HG03280 (cell line): Measurements from ENCODE around the gene NOS3.

Source experiments
- ATAC-seq: cut with Tn5 transposase; IDR thresholded peaks from one replicate; pipeline ENCODE4 v1.9.1; 2021; ENCODE audit warnings: mild to moderate bottlenecking, moderate library complexity; ENCODE audit not compliant: unreplicated experiment

The NOS3 gene

DNA sequence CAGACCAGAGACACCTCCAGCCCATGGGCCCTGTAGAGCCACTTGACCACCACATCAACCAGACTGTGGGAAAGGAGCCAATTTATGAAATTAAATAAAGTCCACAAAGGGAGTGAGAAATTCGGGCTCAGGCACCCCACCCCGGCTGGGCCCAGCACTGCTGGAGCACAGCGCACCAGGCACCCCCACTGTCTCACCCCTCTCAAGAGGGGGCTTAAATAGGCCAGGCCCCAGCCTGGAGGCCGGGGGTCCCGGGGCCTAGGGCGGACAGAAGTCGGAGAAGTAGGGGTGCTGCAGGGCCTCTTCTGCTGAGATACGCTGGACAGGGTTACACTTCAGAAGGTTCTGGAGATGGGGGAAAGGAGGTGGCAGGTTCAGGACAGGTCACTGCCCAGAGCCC lies 62.9 kb downstream of the NOS3 start:
- ATAC-seq = no peak

DNA sequence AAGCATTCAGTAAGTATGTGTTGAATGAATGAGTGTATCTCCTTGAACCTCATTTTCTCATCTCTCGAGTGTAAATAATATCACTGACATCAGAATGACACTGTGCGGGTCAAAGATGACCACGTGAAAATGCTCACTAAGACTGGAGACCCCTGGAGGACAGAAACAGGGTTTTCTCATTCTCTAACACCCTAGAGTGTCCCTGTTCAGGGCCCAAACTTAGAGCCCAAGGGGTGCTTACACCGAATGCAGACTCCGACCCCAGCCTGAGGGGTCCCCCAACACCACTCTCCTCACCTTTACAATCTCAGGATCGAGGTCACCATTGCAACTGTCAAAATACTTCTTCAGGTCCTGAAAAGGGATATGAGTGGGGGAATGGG lies 65.5 kb downstream of the NOS3 start:
- ATAC-seq = no peak

DNA sequence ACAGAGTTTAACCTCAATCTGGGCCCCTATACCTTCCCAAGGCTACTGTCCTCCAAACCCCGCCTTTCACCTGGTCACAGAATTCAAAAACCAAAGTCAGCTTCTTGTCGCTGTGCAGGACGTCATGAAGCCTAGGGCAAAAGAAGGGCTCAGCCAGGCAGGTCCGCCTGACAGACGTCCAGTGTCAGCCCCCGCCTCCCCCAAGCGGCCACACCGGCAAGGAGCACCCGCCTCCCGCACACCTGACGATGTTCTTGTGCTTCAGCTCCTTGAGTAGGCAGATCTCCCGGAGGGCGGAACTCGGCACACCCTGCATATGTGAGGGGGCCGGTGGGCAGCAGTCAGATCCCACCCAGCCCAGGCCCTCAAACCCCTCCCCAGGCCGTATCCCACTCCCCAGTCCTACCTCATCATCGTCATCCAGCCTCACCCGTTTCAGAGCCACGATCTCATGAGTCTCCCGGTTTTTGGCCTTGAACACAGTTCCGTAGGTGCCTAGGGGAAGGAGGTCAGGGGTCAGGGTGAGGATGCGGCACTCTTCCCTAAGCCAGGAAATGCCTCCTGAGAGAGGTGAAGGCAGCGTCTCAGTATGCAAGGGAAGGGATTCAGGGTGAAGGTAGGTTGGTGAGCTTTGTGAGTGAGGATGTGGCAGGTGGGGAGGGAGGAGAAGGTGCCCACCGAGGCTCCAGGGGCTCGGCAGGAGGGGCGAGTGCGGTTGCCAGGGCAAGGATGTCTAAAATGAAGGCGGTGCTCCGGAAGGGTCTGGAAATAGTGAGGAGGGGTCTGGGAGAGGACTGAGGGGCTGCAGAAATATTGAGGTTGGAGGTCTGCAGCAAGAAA lies 66.1 kb downstream of the NOS3 start:
- ATAC-seq = no peak

DNA sequence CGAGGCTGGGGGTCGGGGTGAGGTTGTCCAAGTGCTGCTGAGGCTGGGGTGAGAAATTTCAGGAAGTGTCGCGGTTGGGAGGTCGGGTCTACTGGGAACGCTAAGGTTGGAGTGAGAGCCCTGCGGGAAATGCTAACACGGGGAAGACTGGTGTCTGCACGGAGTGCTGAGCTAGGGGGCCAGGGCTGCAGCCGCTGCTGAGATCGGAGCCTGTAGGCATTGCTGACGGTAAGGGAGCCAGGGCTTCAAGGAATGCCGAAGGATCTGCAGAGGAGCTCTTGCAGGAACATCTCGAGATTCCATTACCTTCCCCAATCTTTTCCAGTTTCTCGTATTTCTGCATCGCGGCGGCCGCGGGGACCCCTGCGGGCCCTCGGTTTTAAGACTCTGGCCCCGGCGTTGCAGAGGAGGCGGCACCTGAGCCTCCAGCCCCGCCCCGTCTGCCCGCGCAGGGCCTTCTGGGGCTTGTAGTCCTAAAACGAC lies 66.7 kb downstream of the NOS3 start, which contains the start of gene CDK5:
Gene CDK5 (minus strand): TSS at position 392 of the 483 bp plus-strand sequence. CDS start 49 bp downstream, at position 343.
- ATAC-seq = peak; percentile 7

DNA sequence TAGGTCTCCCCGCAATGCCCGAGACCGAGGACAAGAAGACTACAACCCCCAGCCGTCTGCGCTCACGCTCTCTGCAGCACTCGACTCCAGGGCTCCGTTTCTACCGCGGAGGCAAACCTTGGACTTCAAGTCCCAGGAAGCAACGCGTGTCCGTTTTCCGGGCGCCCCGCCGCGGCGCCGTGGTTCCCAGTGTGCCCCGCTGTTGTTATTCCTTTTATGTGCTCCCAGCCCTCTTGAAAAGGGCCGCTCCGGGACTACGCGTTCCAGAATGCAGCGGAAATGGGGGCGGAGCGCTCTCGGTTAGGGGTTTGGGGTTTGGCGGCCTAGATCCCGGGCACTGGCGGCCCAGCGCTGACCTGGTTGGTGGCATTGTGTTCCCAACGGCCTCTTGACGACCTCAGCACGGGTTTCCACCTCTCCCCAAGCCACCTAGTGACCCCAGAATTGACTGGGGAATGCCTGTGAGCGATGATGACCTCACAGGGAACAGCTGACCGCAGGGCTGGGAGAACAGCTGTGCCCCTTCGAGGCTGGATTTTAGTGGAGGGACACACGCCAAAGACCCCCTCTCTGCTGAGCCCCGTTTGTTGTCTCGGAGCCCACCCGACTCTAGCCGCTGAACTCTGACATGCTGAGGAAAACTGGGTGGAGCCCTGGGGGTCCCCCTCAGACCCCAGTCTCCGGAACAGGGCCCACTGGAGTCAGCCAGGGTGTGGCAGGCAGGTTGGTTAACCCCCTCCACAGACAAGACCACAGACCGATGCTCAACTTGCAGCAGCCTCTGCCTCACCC lies 67.4 kb downstream of the NOS3 start:
- ATAC-seq = peak; percentile 88

DNA sequence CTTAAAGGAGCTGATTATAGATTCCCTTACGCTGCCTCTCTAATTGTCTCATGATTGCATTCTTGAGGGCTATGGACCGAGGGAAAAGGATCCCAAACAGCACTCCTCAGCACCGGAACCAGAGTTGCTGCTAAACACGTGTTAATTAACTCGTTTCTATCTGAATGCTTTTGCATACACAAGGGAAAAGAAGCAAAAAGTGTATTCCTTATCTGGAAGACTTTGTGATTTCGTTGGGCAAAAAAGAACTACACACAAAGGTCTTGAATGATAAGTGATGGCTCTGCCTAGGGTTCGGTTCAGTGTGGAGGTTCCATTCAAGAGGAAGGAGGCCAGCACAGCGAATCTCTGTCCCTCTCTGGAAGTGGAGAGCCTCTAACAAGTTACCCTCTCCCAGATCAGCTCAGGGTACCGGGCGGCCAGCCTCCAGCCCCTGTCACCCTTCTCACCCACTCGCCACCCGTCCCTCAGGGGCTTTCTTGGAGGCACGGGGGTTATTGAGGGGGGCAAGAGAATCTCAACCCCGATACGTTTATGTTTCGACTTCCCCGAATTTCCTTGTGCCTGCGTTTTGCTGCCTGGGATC lies 68.1 kb downstream of the NOS3 start:
- no peak for ATAC-seq

DNA sequence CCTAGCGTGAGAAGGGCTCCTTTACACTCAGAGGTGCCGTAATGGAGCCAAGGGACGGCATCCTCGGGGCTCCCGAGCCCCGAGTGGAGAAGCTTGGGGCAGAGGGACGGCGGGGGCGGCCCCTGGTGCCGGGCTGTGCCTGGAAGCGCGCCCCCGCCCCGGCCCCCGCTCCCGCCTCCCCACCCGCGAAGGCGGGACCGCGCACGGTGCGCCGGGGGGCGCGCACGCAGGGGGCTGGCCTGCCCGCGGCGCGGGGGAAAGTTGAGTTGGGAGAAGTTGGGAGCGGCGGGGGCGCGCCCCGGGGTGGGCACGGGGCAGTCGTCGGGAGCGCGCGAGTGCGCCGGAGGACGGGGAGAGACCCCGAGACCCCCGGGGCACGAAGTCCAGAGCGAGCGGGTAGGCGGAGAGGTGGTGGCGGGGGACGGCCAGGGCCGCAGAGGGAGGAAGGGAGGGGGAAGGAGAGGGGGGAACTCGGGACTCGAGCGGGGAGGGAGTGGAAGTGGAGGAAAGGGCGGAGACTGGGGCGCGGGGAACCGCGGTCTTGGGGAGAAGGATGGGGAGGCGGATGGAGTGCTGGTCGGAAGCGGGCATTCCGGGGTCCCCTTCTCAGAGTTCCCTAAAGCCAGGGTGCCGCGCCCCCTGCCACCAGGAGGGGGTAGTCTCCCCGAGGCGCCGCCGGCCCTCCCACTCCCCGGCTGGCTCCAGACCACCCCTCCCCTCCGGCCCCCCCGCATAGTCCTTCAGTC lies 68.7 kb downstream of the NOS3 start, which contains the start of gene SLC4A2:
Gene SLC4A2 (plus strand): TSS at position 223 of the 746 bp plus-strand sequence. CDS start 2,399 bp downstream, outside the sequence.
- peak; percentile 32 for ATAC-seq

DNA sequence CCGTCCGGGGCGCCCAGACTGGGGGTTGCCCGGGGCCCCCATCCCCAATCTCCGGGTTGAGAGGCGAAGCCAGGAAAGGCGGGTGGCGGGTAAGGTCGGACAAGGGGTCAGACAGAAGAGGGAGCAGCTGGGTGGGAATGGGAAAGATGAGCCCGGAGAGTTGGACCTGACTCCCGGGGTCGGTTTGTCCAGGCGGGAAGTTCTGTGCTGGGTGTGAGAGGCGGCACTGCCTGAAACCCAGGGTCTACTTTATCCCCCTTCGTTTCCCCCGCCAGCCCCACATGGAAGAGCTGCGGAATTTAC lies 69.2 kb downstream of the NOS3 start:
- no peak for ATAC-seq

DNA sequence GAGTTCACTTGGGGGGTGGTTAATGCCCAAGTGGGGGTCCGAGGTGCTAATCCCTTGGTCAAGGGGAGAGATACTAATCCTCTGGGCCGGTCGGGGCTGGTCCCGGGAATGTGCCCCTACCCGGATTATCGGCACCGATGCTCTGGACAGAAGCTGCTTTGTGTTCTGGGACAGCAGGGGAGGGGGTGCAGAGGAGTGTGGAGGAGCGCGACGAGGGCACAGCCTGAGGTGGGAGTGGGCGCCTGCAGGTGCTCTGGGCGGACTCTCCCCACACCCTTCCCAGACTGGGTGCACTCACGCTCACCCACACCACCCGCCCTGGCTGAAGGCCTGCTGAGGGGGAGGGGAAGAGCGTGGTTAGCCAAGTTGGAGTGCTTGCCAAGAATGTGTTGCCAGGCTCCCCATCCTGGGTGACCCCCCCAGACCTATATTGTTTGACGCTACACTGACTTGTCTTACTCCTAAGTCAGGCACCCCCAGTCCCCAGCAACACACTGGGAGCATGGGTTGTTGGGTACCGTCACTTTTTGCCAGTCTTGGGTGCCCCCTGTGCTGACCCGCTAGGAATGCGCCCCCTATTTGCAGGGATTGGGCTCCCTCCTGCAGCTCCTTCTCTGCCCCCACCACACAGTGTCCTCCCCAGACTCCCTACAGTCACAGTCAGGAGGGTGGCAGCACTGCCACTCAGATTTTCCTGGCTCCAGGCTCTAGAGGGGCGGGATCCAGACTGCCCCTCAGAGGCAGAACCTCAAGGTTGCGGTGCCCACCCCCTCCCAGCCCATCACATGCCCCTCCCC lies 69.8 kb downstream of the NOS3 start:
- no peak for ATAC-seq

DNA sequence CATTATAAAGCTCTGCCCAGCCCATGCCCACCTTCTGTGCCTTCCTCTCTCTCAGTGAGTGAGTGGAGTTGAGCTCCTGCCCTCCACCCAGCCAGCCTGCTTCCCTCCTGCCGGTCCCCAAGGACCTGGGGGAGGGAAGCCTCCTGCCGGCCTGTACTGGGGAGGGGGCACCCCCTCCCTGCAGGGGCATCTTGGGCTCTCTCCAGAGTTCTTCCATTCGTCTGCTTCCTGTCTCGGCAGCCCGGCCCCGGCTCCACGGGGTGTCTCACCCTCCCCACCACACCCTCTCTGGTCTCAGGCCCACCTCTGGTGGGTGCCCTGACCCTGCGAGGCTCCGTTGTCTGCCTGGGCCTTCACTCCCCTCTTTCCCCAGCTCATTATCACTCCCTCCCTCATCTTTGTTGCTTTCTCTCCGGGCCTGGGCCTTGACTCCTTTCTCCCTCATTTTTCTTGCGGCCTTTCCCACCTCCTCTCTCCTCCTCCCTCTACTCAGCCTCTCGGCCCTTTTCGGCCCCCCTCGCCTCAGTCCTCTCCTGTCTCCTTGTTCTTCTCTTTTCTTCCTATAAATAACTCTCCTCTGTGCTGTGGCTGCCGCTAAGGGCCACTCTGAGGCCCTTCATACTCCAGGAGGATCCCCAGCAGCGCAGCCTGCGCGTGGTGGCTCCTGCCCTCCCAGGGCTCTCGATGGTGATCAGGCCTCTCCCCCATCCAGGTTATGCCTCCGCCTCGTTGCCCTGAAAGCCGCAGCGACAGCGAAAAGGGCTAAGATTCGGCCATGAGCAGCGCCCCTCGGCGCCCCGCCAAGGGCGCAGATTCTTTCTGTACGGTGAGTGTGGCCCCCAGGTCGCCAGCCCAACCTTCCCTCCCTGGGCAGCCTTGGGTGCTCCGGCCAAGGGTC lies 70.6 kb downstream of the NOS3 start:
- ATAC-seq = no peak

DNA sequence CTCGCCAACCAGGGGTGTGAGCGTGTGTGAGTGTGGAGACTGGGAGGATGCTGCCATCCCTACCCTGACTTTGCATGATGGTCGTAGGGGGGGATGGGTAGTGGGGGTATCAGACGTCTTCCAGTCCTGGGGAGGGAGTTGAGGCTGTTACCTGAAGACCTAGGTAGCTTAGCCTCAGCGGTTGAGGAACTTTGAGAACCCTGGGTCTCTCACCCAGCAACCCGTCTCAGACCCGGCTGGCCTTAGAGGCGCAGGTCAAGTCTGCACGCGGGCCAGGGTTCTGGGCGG lies 71.2 kb downstream of the NOS3 start:
- ATAC-seq = no peak

DNA sequence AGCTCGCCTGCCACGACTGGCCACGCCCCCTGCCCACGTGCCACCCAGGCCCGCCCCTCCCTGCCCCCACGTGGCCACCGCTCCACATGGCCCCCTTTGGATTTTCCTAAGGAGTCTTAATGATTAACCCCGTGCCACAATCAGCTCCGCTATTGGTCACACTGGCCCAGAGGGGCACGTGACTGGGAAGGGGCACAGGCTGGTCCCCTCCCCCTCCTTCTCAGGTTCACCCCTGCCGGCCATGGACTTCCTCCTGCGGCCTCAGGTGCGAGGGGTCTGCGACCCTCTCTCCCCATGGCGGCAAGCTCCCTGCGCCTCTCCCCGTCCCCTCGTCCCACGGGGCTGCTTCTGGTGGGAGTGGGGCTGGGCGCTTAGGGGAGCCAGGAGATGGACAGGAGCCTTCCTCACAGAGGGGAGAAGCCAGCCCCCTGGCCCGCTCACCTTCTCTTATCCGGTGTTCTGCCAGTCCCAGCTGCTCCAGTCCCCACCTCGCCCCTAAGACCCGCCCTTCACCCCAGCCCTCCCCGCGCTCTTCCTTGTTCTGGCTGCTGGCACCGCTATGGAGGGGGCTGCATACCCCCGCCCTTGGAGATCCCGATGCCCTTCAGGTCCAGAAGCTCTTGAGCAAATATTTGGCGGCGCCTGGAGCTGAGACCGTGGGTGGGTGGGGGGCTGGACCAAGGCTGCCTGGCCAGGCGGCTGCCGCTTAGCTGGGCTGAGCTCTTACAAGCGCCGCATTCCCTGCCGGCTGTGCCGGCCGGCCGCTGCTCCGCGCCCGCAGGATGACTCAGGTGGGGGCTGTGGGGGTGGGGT lies 71.8 kb downstream of the NOS3 start:
- no peak for ATAC-seq

DNA sequence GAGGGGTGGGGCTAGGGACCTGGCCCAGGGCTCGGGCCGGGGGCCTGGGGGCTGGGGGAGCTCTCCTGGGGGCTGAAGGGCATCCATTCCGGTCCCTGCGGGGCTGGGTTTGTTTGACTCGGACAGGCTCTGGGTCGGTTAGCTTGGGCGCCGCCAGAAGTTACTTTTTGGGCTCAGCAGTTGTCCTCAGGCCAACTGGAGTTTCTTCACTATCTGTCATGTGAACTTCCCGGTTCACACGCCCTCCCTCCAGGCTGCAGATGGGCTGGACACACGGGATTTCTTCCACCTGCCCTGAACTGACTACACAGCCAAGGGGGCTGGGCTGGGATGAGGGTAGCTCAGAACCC lies 72.4 kb downstream of the NOS3 start:
- ATAC-seq = no peak
